K562 (cell line): ENCODE measurements around the gene PTK6. TPM values are rescaled to one million over a fixed set of nuclear protein-coding genes. Genes with fewer than 3 reads are reported as not detected.

Source experiments
- CREM ChIP-seq: IDR thresholded peaks from 2 replicates; pipeline ENCODE4 v1.6.1; 2014; ENCODE audit warnings: antibody characterized with exemption, low read depth
- GABPA ChIP-seq: fragments of 200-800 bp; sonication (Bioruptor generic); conservative IDR thresholded peaks from 2 replicates; pipeline ENCODE4 v1.6.1; 2016; ENCODE audit warnings: low read depth, missing genetic modification characterization, missing compliant biosample characterization
- RREB1 ChIP-seq: fragments of 250-450 bp; sonication (Bioruptor Pico); IDR thresholded peaks from 2 replicates; pipeline ENCODE4 v1.4.0; 2020
- polyA plus RNA-seq, 8 experiments: library from polyadenylated mRNA; depleted of rRNA in 4 of 8; stranded (reverse) in 5 of 8; unstranded in 3 of 8; fragments of >200 nt; fragmentation: Nextera tagmentation in 2 of 8; fragmentation: Illumina TruSeq in 1 of 8; extraction: Ambion mirVana in 2 of 8; extraction: Trizol in 1 of 8; gene quantifications; 2 replicates each; pipeline versions ENCODE4 v1.2.1 to v1.2.3, GENCODE V29; 2011 to 2014; ENCODE audit warnings: inconsistent platforms in 1 of 8, missing spikeins in 1 of 8
- total RNA-seq, 7 experiments: library from RNA; depleted of rRNA in 6 of 7; stranded (reverse); fragments of >200 nt in 6 of 7; fragmentation: Illumina TruSeq in 2 of 7; extraction: Trizol in 2 of 7; gene quantifications; 2 replicates each; pipeline versions ENCODE4 v1.2.1 to v1.2.3, GENCODE V29; 2011 to 2021; ENCODE audit warnings: low replicate concordance in 1 of 7

The PTK6 gene
- total and polyA plus RNA-seq, 9 of the 15 experiments (the other 6 are each of a cell fraction or from before 2014, with no cell fraction given), result 0.07 TPM; not detected in 8

GRCh38 chr20:63574156-63574828 is 37.1 kb upstream of the PTK6 start, which contains the start of gene HELZ2 (continued):
- TF ChIP-seq RREB1 (CRISPR knock-in tag) (0 out of 2 replicates have a peak, but pooled peaks have one; percentile 24), CREM (peak; percentile 38; the same call in 1 of the 2 replicates), GABPA (tag) (peak; percentile 72)
